Measurements from ENCODE around the gene FLNB.

FLNB gene

DNA sequence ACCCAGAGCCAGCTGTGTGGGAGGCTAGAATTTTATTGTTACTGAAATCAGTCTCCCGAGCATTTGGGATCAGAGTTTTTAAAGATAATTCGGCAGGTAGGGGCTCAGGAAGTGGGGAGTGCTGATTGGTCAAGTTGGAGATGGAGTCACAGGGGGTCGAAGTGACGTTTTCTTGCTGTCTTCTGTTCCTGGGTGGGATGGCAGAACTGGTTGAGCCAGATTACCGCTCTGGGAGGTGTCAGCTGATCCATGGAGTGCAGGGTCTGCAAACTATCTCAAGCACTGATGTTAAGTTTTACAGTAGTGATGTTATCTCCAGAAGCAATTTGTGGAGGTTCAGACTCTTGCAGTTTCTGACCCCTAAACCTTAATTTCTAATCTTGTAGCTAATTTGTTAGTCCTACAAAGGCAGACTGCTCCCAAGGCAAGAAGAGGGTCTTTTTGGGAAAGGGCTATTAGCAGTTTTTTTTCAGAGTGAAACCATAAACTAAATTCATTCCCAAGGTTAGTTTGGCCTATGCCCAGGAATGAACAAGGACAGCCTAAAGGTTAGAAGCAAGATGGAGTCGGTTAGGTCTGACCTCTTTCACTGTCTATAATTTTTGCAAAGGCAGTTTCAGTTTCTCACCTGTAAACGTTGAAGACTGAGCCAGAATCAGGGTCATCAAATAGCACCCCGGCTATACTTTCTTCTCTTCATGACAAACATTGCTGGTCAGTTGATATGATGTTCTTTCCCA lies 28.2 kb downstream of the FLNB start:
- FAIRE-seq (no peak), DNase-seq (ENCODE audit: insufficient read length, low spot score) (no peak)
- TF ChIP-seq SPI1 (IDR thresholded peaks at IDR 0.05; ENCODE audit: low read depth, low read length) (no peak), TAF1 (IDR thresholded peaks at IDR 0.05; ENCODE audit: low read depth, low read length) (no peak), POLR2AphosphoS5 (IDR thresholded peaks at IDR 0.05; ENCODE audit: low read depth, low read length) (no peak), PAX5 (IDR thresholded peaks at IDR 0.05; ENCODE audit: insufficient read depth, low read length, severe bottlenecking) (no peak), POLR2A (IDR thresholded peaks at IDR 0.05; ENCODE audit: low read depth, low read length) (no peak), POU2F2 (IDR thresholded peaks at IDR 0.05; ENCODE audit: low read depth, low read length) (no peak)

DNA sequence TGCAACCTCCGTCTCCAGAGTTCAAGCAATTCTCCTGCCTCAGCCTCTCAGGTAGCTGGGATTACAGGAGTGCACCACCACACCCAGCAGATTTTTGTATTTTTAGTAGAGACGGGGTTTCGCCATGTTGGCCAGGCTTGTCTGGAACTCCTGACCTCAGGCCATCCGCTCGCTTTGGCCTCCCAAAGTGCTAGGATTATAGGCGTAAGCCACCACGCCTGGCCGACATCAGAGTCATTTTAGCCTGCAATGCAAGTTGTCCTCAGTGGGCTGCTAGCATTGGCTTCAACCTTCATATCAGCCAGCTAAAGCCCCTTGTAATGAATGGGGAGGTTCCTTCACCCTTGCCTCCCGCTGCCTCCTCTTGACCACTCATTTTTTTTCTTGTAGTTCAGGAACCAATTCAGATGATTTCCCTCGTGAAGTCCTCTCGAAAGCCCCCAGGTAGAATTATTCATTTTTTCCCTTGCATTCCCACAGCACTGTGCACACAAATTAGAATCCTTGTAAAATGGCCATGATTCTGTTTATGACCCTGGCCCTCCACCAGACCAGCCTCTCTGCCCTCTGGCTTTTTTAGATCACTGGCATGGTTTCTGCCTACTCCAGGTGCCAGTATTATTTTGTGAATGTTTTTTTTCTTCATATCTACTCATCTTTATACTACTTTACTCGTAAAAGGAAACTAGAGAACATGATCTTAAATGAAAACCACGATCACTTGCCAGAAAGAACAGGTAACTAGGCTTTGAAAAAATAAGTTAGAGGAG lies 29.1 kb downstream of the FLNB start:
- TF ChIP-seq POLR2AphosphoS5 (IDR thresholded peaks at IDR 0.05; ENCODE audit: low read depth, low read length): no peak
- TF ChIP-seq POU2F2 (IDR thresholded peaks at IDR 0.05; ENCODE audit: low read depth, low read length): no peak
- no peak for TF ChIP-seq SPI1 (IDR thresholded peaks at IDR 0.05; ENCODE audit: low read depth, low read length)
- no peak for TF ChIP-seq POLR2A (IDR thresholded peaks at IDR 0.05; ENCODE audit: low read depth, low read length)
- no peak for TF ChIP-seq PAX5 (IDR thresholded peaks at IDR 0.05; ENCODE audit: insufficient read depth, low read length, severe bottlenecking)
- no peak for TF ChIP-seq TAF1 (IDR thresholded peaks at IDR 0.05; ENCODE audit: low read depth, low read length)
- no peak for FAIRE-seq
- DNase-seq (ENCODE audit: insufficient read length, low spot score): no peak

DNA sequence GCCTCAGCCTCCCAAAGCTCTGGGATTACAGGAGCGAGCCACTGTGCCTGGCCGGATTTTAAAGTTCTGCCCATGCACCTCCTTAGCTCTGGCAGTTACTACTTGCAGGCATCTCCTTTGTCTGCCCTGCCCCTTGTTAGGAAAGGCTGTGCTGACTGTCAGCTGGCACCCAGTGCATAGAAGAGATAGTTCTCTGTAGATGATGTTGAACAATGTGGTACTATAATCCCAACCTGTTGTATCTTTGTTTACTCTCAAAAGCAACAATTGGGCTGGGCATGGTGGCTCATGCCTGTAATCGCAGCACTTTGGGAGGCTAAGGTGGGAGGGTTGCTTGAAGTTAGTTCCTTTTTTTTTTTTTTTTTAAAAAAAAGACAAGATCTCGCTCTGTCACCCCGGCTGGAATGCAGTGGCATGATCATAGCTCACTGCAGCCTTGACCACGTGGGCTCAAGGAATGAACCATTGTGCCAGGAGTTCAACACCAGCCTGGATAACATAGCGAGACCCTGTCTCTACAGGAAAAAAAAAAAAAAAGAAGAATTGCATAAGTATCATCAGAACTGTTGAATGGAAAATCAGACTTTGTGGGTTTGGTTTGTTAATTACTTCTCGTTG lies 30.6 kb downstream of the FLNB start:
- DNase-seq (ENCODE audit: insufficient read length, low spot score): no peak
- no peak for FAIRE-seq
- no peak for TF ChIP-seq POLR2AphosphoS5 (IDR thresholded peaks at IDR 0.05; ENCODE audit: low read depth, low read length)
- no peak for TF ChIP-seq POU2F2 (IDR thresholded peaks at IDR 0.05; ENCODE audit: low read depth, low read length)
- TF ChIP-seq SPI1 (IDR thresholded peaks at IDR 0.05; ENCODE audit: low read depth, low read length): no peak
- TF ChIP-seq PAX5 (IDR thresholded peaks at IDR 0.05; ENCODE audit: insufficient read depth, low read length, severe bottlenecking): no peak
- TF ChIP-seq TAF1 (IDR thresholded peaks at IDR 0.05; ENCODE audit: low read depth, low read length): no peak

DNA sequence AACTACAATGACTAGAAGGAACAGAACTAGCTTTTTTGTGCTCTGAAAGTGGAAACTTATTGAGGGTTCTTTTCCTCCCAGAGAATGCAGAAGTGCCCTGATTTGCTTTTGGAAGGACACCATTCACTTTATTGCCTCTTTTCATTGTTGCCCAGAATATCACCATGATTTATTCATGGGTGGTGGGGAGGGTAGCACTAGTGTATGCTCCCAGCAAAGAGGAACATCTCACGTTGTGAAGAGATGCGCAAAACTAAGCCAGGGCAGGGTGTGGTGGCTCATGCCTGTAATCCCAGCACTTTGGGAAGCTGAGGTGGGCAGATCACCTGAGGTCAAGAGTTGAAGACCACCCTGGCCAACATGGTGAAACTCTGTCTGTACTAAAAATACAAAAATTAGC lies 31.4 kb downstream of the FLNB start:
- no peak for DNase-seq (ENCODE audit: insufficient read length, low spot score)
- FAIRE-seq: no peak
- TF ChIP-seq SPI1 (IDR thresholded peaks at IDR 0.05; ENCODE audit: low read depth, low read length) (peak; percentile 61), POLR2A (IDR thresholded peaks at IDR 0.05; ENCODE audit: low read depth, low read length) (no peak)

DNA sequence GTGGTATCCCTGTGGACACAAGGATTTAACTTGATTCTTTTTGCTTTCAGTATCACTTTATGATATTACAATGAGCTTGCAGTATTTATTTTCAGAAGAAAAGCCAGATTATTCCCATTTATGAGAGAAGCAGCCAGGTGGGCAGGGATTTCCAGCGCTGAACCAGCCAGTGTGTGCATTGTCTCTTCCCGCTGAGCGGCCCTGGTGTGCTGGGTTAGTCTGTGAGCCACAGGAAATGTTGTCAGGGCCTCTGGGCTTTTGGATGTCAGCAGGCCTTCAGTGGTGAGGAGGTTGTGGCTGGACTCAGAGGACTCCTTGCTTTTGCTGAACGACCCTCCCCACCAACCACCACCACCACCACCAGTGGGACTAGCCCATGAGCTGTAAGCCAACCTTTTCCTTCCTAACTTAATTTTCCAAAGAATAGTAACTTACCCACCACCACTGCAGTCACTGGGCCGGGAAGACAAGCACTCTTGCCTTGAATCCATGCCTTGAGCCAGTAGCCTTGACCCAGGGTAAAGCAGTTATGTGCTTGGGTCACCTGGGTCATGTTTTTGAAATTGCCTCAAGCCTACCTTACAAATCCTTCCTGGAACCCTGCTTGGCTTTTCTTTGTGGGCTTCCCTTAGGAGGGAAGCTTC lies 33.1 kb downstream of the FLNB start:
- TF ChIP-seq TAF1 (IDR thresholded peaks at IDR 0.05; ENCODE audit: low read depth, low read length): no peak
- no peak for TF ChIP-seq POU2F2 (IDR thresholded peaks at IDR 0.05; ENCODE audit: low read depth, low read length)
- no peak for TF ChIP-seq PAX5 (IDR thresholded peaks at IDR 0.05; ENCODE audit: insufficient read depth, low read length, severe bottlenecking)
- no peak for TF ChIP-seq POLR2AphosphoS5 (IDR thresholded peaks at IDR 0.05; ENCODE audit: low read depth, low read length)
- TF ChIP-seq POLR2A (IDR thresholded peaks at IDR 0.05; ENCODE audit: low read depth, low read length): no peak
- no peak for TF ChIP-seq SPI1 (IDR thresholded peaks at IDR 0.05; ENCODE audit: low read depth, low read length)
- FAIRE-seq (no peak), DNase-seq (ENCODE audit: insufficient read length, low spot score) (no peak)

- FAIRE-seq (peak; percentile 69), DNase-seq (ENCODE audit: insufficient read length, low spot score) (peak; percentile 32)
- TF ChIP-seq PAX5 (IDR thresholded peaks at IDR 0.05; ENCODE audit: insufficient read depth, low read length, severe bottlenecking) (no peak), POLR2A (IDR thresholded peaks at IDR 0.05; ENCODE audit: low read depth, low read length) (no peak), POU2F2 (IDR thresholded peaks at IDR 0.05; ENCODE audit: low read depth, low read length) (peak; percentile 63; the same call in 1 of the 2 replicates), POLR2AphosphoS5 (IDR thresholded peaks at IDR 0.05; ENCODE audit: low read depth, low read length) (no peak), TAF1 (IDR thresholded peaks at IDR 0.05; ENCODE audit: low read depth, low read length) (no peak), SPI1 (IDR thresholded peaks at IDR 0.05; ENCODE audit: low read depth, low read length) (peak; percentile 32; the same call in 1 of the 2 replicates)
These were observed 33.7 kb downstream of the FLNB start for GRCh38 chr3:58041826-58042324.

DNA sequence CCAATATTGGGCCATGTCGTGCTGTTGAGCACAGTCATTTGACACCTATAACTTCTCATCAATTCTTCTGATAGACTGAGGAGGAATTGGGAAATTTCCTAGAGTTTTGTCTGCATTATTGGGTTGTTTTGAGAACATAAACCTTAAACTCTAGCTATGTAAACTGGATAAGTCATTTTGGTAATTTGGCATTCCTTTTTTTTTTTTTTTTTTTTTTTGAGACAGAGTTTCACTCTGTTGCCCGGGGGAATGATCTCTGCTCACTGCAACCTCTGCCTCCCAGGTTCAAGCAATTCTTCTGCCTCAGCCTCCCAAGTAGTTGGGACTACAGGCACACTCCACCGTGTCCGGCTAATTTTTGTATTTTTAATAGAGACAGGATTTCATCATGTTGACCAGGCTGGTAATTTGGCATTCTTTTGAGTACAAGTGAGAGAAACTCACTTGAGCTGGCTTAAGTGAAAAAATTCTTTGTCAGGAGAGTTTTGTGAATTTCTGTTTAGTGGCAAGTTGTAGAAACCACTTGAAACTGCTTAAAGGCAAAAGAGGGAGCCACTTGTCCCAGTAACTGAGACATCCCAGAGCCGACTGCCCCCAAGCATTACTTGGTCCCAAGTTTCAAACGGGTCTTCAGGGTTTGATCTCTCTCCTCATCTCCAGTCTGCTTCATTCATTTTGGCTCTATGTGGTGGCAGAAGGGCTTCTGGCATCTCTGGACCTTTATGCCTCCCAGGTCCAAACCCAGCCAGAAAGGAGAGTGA lies 34.9 kb downstream of the FLNB start:
- FAIRE-seq (no peak), DNase-seq (ENCODE audit: insufficient read length, low spot score) (no peak)
- TF ChIP-seq POLR2A (IDR thresholded peaks at IDR 0.05; ENCODE audit: low read depth, low read length): no peak
- no peak for TF ChIP-seq TAF1 (IDR thresholded peaks at IDR 0.05; ENCODE audit: low read depth, low read length)
- no peak for TF ChIP-seq PAX5 (IDR thresholded peaks at IDR 0.05; ENCODE audit: insufficient read depth, low read length, severe bottlenecking)
- TF ChIP-seq SPI1 (IDR thresholded peaks at IDR 0.05; ENCODE audit: low read depth, low read length): no peak
- TF ChIP-seq POU2F2 (IDR thresholded peaks at IDR 0.05; ENCODE audit: low read depth, low read length): no peak
- no peak for TF ChIP-seq POLR2AphosphoS5 (IDR thresholded peaks at IDR 0.05; ENCODE audit: low read depth, low read length)

DNA sequence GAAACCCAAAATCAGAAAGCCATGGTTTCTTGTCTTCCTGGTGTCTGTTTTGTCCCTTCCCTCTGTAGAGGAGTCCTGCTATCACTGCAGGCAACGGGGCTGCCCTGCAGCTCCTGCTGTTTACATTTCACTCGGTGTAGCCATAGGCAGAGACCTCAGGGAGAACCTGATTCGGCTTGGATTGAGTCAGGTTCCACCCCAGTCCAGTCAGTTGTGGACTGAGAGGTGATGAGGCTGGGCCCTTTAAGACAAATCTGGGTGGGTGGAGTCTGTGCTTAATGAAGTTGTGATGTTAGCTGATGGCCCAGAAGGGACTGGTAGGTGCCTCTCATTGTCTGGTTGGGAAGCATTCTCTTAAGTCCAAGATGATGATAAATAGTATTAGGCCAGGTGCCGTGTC lies 35.7 kb downstream of the FLNB start:
- FAIRE-seq (no peak), DNase-seq (ENCODE audit: insufficient read length, low spot score) (no peak)
- no peak for TF ChIP-seq POLR2A (IDR thresholded peaks at IDR 0.05; ENCODE audit: low read depth, low read length)
- TF ChIP-seq SPI1 (IDR thresholded peaks at IDR 0.05; ENCODE audit: low read depth, low read length): no peak
- no peak for TF ChIP-seq TAF1 (IDR thresholded peaks at IDR 0.05; ENCODE audit: low read depth, low read length)
- no peak for TF ChIP-seq POU2F2 (IDR thresholded peaks at IDR 0.05; ENCODE audit: low read depth, low read length)
- TF ChIP-seq POLR2AphosphoS5 (IDR thresholded peaks at IDR 0.05; ENCODE audit: low read depth, low read length): no peak
- no peak for TF ChIP-seq PAX5 (IDR thresholded peaks at IDR 0.05; ENCODE audit: insufficient read depth, low read length, severe bottlenecking)

All from GM12891 (cell line).